ENCODE data around the gene IL1RAPL1.
"Not testable (repeated sequence)": the region's sequence is repeated elsewhere in the genome, so short reads cannot be mapped to it uniquely, and the experiment has no call there.

IL1RAPL1 gene

GRCh38 chrX:28628120-28628519 lies 40.9 kb downstream of the IL1RAPL1 start:
- no peak for DNase-seq

GRCh38 chrX:28638775-28639174 lies 51.5 kb downstream of the IL1RAPL1 start:
- DNase-seq = no peak

- no peak for DNase-seq
Observed at GRCh38 chrX:28639451-28639850, 52.2 kb downstream of the IL1RAPL1 start.

- no peak for DNase-seq
Observed at GRCh38 chrX:28649541-28649940, 62.3 kb downstream of the IL1RAPL1 start.

GRCh38 chrX:28651186-28651585 lies 63.9 kb downstream of the IL1RAPL1 start:
- no peak for DNase-seq

GRCh38 chrX:28659269-28659668 lies 72.0 kb downstream of the IL1RAPL1 start:
- peak; percentile 15 to 51 for DNase-seq

GRCh38 chrX:28665778-28666177 lies 78.5 kb downstream of the IL1RAPL1 start:
- no peak for DNase-seq

GRCh38 chrX:28668303-28668702 lies 81.1 kb downstream of the IL1RAPL1 start:
- DNase-seq = no peak

- no peak for DNase-seq
Observed at GRCh38 chrX:28668957-28669356, 81.7 kb downstream of the IL1RAPL1 start.

- no peak for DNase-seq
Observed at GRCh38 chrX:28670074-28670473, 82.8 kb downstream of the IL1RAPL1 start.

- DNase-seq = no peak
Observed at GRCh38 chrX:28675173-28675572, 87.9 kb downstream of the IL1RAPL1 start.

GRCh38 chrX:28693101-28693500 lies 105.9 kb downstream of the IL1RAPL1 start:
- DNase-seq = no peak

- no peak for DNase-seq
Observed at GRCh38 chrX:28697732-28698131, 110.5 kb downstream of the IL1RAPL1 start.

- no peak for DNase-seq
Observed at GRCh38 chrX:28701222-28701621, 114.0 kb downstream of the IL1RAPL1 start.

- no peak for DNase-seq
Observed at GRCh38 chrX:28706964-28707363, 119.7 kb downstream of the IL1RAPL1 start.

- no peak for DNase-seq
Observed at GRCh38 chrX:28709421-28709820, 122.2 kb downstream of the IL1RAPL1 start.

- no peak for DNase-seq
Observed at GRCh38 chrX:28717864-28718263, 130.6 kb downstream of the IL1RAPL1 start.

- DNase-seq = no peak
Observed at GRCh38 chrX:28718450-28718849, 131.2 kb downstream of the IL1RAPL1 start.

GRCh38 chrX:28719620-28720019 lies 132.4 kb downstream of the IL1RAPL1 start:
- no peak for DNase-seq

- DNase-seq = no peak
Observed at GRCh38 chrX:28752330-28752729, 165.1 kb downstream of the IL1RAPL1 start.

- no peak for DNase-seq
Observed at GRCh38 chrX:28756175-28756574, 168.9 kb downstream of the IL1RAPL1 start.

GRCh38 chrX:28756647-28757046 lies 169.4 kb downstream of the IL1RAPL1 start:
- no peak for DNase-seq

GRCh38 chrX:28757290-28757689 lies 170.0 kb downstream of the IL1RAPL1 start:
- DNase-seq = no peak

- DNase-seq = not testable (repeated sequence)
Observed at GRCh38 chrX:28766561-28766960, 179.3 kb downstream of the IL1RAPL1 start.

- no peak for DNase-seq
Observed at GRCh38 chrX:28773807-28774206, 186.6 kb downstream of the IL1RAPL1 start.

GRCh38 chrX:28787206-28787605 lies 200.0 kb downstream of the IL1RAPL1 start:
- no peak for DNase-seq
